ENCODE measurements around the gene PTGES2.
"Not testable (repeated sequence)": the region's sequence is repeated elsewhere in the genome, so short reads cannot be mapped to it uniquely, and the experiment has no call there.

The PTGES2 gene

DNA sequence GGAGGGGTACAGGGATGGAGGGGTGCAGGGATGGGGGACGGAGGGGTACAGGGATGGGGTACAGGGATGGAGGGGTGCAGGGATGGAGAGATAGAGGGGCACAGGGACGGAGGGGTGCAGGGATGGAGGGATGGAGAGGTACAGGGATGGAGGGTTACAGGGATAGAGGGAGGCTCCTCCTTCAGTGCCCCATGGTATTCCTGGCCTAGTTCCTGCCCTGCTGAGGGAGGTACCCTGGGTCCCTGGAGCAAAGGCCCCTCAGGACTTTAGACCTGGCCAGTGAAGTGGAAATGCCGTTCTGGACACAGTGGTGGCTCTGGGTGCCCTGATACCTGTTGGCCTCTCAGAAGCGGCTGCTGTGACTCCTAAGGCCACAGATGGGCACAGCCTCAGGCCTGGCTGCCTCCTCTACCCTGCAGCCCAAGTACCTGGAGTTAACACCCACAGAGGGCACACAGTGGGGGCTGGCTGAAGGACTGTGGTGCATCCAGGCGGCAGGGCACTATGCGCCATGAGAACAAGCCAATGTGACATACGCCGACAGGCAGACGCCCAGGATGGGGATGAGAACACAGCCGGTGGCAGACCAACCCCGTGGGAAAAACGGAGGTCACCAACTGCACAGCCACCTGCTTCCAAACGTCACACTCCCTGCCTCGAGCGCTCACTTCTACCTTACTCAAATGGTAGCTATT, 8.4 kb downstream of the PTGES2 start:
- peak; percentile 33 for DNase-seq

DNA sequence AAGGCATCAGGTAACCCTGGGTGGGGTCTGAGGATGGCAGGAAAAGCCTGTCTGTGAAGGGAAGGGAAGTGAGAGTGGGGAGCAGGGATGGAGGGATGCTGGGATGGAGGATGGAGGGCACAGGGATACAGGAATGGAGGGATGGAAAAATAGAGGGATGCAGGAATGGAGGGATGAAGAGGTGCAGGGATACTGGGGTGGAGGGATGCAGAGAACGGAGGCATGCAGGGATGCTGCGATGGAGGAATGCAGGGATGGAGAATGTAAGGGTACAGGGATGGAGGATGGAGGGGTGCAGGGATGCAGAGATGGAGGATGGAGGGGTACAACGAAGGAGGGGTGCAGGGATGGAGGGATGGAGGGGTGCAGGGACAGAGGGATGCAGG, 9.1 kb downstream of the PTGES2 start:
- DNase-seq = peak; percentile 16

DNA sequence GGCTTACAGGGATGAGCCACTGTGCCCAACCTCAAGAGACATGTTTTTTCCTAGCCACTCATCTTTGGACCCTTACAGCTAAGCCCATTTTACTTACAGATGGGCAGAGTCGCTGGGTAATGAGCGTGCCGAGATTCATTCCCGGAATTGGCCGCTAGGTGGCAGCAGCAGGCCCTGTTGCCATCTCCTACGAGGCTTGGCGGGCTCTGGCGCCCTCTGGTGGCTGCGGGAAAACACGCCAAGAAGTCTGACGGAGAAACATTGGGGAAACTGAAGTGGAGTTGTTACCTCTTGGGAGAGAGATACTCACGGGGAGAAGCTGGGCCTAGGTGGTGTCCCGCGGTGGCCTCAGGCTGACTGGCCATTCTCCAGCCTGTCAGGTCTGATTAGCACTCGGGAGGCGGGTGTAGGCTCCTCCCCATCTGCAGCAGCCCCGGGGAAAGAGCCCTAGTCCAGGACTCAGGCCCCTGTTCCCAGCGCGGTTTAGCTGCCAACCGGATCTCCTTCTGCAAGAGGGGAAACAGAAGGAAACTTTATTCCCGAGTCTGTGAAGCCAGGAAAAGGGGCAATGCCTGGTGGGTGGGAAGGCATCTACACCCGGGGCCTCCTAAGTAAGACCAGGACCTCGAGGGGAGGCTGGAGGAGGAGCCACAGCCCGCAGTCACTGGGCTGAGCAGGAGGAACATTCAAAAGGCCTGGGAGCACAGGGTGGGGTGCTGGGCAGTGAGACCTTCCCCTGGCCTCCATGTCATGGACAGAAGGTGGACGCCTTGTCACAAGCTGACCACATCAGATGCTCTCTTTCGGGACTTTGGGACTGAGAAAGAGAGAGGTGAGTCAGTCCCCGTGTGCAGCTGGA, 9.7 kb downstream of the PTGES2 start:
- peak; percentile 93 for DNase-seq

DNA sequence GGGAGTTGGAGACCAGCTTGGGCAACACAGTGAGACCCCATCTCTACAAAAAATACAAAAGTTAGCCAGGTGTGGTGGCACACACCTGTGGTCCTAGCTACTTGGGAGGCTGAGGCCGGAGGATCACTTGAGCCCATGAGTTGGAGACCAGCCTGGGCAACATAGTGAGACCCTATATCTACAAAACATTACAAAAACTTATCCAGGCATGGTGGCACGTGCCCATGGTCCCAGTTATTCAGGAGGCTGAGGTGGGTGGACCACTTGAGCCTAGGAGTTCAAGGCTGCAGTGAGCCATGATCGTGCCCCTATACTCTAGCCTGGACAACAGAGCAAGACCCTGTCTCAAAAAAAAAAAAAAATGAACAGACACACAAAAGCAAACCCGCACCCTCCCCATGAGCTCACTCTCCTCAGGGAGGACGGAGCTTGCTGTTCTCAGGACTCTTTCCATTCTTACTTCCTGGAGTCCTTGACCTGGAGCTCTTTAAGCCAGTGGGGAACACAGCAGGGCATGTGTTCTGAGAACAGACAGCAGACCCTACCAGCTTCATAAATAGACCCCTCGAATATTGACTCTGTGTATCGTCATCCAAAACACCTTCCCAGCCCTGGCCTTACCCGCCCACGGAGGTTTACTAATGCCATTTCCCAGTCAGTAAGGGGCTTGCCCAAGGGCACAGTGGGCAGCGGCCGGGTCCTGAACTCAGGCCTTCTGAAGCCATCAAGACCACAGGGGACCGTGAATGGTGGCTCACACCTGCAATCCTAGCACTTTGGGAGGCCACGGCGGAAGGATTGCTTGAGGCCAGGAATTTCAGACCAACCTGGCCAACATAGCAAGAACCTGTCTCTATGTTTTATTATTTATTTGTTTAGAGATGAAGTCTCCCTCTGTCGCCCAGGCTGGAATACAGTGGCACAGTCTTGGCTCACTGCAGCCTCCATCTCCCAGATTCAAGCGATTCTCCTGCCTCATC, 11.1 kb downstream of the PTGES2 start:
- peak; percentile 15 for DNase-seq

DNA sequence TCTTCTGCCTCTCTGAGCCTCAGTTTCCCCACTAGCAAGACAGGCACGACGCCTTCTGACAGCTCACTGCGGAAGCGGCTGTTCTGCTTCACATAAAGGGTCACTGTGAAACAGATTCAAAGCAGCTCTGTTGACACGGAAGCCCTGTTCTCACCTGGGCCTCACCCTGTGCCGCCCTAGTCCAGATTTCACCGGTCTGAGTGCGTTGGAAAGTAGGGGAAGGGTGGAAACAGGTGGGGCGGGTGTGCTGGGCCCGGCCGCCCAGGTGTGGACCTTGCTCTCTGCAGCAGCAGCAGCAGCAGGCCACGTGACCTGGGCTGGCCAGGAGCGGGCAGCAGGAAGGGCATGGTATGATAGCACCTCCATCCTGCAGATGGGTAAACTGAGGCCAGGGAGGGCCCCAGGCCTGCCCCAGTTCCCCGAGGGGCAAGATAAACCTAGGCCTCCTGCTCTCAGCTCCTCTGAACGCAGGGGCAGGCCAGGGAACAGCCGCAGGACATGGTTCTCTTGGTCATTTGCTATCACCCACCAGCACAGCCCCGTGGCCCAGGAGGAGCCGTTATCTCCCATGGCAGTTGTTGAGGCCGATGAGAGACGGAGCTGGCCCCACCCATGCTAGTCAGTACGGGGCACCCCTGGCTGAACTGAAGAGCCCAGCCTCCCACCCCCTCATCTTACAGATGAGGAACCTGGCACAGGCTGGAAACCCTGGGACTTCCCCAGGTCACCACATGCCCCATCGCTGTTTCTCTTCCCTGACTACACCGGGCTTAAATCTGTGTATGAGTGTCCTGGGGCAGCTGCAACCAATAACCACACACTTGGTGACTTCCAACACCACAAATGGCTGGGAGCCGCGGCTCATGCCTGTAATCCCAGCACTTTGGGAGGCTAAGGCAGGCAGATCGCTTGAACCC, 12.1 kb downstream of the PTGES2 start:
- peak; percentile 28 for DNase-seq

DNA sequence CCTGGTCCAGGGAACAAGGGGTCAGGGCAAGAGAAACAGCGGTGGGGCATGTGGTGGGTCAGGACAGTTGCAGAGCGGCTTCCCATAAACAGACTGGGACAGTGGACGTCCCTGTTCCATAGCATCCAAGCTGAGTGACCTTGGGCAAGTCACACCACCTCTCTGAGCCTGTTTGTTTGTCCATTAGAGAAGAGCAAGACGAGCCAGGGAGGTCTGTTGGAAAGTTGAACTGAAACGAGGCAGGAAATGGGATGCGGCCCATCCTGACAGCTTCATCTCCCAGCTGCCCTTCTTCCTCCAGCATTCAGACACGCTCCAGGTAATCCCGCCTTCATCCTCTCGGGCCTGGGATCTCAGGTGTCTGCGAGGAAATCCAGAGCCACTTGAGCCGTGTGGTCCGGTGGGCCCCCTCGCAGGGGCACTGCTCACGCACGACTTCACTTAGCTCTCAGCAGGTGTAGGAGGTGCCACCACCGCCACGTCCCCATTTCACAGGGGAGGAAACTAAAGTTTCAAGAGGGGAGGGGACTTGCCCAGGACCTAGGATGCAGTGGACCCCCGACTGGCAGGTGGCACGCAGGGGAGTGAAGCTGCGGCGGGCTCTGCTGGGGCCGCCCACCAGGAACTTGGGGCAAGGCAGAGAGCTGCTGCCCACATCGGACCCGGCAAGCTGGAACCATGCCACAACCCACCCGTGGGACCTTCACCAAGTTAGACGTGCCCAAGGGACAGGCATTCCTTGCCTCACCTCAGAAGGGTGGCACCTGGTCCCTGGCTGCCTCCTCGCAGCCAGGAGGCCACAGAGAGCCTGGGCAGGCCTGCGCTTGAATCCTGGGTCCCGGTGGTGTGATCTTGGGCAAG, 13.0 kb downstream of the PTGES2 start:
- DNase-seq = peak; percentile 34

DNA sequence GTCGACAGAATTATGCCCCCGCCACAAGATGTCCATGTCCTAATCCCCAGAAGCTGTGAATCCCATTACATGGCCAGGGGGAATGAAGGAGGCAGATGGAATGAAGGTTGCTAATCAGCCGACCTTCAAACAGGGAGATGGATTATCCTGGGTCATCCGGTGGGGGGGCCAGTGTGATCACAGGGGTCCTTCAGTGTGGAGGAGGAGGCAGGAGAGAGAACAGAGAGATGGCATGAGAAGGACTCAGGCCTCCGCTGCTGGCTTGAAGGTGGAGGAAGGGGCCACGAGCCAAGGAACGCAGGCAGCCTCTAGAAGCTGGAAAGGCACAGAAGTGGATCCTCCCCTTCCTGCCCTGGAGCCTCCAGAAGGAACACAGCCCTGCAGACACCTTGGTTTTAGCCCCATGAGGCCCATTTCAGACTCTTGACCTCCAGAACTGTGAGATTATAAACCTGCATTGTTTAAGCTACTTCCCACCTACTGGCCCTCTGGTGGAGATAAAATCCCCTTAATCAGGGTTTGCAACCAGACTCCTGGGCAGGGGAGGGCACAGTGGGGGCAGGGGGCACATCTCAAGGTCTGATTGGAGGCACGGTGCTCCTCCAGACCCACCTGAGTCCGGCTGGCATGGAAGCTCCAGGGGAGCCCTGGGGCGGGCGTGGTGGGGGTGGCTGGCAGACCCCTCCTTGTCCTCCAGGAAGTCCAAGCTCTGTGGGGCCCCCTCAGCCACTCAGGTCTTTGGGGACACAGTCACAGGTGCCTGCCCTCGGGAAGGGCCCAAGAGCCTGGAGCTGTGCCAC, 13.8 kb downstream of the PTGES2 start:
- peak; percentile 13 for DNase-seq

DNA sequence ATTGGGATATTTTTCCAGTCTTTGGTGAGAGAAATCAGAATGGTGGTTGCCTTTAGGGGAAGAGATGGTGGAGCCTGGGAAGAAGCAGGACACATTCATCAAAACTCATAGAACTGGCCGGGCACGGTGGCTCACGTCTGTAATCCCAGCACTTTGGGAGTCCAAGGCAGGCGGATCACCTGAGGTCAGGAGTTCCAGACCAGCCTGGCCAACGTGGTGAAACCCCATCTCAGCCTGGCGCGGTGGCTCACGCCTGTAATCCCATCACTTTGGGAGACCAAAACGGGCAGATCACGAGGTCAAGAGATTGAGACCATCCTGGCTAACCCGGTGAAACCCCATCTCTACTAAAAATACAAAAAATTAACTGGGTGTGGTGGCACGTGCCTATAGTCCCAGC, 15.8 kb downstream of the PTGES2 start:
- DNase-seq = not testable (repeated sequence)

DNA sequence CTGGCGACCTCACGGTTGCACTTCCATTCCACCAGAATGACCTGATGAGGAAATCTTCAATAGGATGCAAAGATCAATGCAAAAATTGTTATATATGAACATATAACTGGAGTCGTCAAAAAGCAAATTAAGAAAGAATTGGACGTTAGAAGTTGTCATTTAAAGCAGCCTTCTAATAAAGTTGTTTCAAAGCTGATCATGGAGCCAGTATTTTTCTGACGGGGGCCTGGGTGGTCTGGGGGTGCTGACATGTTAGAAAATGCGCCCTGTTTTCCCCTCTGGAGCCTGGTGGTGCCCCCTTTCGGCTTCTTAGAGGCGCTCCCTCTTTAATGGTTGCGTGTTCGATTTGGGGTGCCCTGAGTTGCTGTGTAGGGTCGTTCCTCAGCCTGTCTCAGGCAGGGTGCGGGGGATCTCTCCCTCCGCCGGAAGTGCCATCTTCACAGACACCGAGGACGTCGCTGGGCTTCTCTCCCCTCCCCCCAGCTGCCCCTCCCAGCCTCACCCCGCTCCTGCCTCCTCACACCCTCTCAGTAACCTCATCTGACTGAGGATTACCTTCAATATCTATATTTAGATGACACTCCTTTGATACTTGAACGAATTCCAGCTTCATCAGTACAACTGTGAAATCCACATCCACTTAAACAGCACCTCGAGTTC, 18.3 kb downstream of the PTGES2 start:
- DNase-seq = no peak

DNA sequence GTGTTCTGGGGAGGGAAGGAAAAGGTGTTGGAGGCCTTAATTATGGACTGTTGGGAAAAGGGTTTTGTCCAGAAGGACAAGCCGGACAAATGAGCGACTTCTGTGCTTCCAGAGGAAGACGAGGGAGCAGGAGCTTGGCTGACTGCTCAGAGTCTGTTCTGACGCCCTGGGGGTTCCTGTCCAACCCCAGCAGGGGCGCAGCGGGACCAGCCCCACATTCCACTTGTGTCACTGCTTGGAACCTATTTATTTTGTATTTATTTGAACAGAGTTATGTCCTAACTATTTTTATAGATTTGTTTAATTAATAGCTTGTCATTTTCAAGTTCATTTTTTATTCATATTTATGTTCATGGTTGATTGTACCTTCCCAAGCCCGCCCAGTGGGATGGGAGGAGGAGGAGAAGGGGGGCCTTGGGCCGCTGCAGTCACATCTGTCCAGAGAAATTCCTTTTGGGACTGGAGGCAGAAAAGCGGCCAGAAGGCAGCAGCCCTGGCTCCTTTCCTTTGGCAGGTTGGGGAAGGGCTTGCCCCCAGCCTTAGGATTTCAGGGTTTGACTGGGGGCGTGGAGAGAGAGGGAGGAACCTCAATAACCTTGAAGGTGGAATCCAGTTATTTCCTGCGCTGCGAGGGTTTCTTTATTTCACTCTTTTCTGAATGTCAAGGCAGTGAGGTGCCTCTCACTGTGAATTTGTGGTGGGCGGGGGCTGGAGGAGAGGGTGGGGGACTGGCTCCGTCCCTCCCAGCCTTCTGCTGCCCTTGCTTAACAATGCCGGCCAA, 19.1 kb downstream of the PTGES2 start:
- no peak for DNase-seq

DNA sequence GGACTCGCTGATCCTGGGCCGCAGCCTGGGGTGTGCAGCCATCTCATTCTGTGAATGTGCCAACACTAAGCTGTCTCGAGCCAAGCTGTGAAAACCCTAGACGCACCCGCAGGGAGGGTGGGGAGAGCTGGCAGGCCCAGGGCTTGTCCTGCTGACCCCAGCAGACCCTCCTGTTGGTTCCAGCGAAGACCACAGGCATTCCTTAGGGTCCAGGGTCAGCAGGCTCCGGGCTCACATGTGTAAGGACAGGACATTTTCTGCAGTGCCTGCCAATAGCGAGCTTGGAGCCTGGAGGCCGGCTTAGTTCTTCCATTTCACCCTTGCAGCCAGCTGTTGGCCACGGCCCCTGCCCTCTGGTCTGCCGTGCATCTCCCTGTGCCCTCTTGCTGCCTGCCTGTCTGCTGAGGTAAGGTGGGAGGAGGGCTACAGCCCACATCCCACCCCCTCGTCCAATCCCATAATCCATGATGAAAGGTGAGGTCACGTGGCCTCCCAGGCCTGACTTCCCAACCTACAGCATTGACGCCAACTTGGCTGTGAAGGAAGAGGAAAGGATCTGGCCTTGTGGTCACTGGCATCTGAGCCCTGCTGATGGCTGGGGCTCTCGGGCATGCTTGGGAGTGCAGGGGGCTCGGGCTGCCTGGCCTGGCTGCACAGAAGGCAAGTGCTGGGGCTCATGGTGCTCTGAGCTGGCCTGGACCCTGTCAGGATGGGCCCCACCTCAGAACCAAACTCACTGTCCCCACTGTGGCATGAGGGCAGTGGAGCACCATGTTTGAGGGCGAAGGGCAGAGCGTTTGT, 19.9 kb downstream of the PTGES2 start:
- DNase-seq = no peak

DNA sequence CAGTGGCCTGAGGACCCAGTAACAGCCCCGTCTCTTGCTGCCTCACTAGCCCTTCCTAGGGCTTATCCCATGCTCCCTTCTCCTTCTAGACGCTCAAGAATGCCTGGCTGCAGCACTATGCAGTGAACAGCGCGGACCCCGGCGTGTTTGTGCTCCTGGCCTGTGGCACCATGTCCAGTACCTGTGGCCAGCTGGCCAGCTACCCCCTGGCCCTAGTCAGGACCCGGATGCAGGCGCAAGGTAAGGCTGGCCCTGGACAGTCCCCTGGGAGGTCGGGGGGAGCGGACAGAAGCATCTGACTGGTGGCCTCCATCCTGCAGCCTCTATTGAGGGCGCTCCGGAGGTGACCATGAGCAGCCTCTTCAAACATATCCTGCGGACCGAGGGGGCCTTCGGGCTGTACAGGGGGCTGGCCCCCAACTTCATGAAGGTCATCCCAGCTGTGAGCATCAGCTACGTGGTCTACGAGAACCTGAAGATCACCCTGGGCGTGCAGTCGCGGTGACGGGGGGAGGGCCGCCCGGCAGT, 20.5 kb downstream of the PTGES2 start:
- DNase-seq = no peak

DNA sequence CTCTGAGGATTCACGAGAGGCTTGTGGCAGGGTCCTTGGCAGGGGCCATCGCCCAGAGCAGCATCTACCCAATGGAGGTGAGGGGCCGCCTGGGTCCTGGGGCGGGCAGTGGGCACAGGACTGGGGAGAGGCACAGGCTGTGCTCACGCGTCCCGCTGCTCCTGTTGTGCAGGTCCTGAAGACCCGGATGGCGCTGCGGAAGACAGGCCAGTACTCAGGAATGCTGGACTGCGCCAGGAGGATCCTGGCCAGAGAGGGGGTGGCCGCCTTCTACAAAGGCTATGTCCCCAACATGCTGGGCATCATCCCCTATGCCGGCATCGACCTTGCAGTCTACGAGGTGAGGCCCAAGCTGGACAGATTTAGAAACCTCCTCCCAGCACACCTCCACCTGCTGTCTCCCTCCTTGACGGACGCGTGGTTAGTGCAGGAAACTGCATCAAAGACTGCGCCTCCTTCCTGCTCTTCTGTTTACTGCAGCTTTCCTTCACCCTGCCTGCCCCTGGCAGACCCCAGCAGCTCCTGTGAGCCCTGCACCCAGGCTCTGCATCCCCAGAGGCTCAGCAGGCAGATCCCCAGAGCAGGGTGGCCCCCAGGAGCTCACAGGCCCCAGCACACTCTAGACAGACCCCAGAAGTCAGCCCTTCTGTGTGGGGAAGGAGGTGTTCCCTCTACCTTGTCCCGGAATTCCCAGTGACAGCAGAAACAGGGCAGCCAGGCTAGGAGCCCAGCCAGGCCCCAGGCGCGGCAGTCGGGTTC, 21.2 kb downstream of the PTGES2 start:
- no peak for DNase-seq

DNA sequence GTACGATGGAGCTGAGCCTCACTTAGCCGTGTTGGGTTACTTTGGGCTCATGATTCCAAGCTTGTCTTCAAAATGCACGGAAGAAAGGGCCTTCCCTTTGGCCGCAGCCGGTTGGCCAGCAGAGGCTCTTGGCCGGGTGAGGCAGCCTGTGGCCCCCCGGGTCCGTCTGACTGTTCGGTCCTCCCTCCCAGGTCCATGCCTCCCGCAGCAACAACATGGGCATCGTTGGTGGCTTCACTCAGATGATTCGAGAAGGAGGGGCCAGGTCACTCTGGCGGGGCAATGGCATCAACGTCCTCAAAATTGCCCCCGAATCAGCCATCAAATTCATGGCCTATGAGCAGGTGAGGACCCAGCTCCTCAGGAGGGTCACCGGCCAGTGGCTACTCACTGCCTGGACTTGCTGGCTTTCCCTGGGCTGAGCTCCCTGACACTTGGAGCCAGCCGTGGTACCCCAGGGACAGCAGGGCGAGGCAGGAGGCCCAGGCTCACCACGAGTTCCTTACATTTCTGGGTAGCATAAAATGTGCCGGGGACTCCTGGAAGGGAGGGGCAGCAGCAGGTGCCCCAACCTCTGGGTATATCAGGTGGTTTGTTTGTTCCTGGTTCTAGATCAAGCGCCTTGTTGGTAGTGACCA, 21.9 kb downstream of the PTGES2 start:
- no peak for DNase-seq

DNA sequence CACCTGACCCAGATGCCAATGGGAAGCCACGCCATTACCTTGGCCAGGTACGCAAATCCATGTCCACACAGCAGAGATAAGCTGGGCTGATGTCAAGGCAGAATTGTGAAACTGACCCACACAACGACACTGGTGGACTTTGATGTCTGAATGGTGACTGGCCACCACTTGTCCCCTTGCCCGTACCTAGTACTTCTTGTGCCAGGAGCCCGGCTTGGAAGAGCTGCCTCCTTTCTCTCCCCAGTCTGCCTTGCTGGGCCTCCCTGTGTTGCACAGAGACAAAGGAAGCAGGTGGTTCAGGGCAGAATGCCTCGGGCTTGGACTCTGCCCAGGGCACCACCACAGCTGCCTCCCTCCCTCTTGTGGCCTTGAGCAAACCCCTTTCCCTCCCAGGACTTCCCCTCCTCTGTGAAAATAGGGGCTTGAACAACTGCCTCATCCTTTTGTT, 23.3 kb downstream of the PTGES2 start:
- DNase-seq = no peak

DNA sequence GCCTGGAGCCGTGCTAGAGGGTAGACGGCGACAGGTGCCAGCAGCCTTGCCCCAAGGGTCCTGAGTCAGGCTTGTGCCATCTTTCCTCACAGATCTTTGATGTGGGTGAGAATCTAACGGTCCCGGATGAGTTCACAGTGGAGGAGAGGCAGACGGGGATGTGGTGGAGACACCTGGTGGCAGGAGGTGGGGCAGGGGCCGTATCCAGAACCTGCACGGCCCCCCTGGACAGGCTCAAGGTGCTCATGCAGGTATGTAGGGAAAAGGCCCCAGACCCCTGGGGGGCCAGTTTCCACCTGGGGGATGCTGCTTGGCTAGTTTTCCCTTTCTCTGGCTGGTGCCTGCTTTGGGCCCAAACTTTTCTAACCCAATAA, 24.0 kb downstream of the PTGES2 start:
- DNase-seq = no peak
